PFSK-1 (cell line): ENCODE results near the gene GRIN3A.

Source experiments
- POLR2AphosphoS5 ChIP-seq: IDR thresholded peaks from 2 replicates; pipeline ENCODE4 v1.6.1; 2012; ENCODE audit warnings: low read depth, mild to moderate bottlenecking, control low read depth, low read length, moderate library complexity
- TAF1 ChIP-seq: IDR thresholded peaks from 2 replicates; pipeline ENCODE4 v1.6.1; 2012; ENCODE audit warnings: low read length, control low read depth, borderline replicate concordance; ENCODE audit not compliant: insufficient read depth

- no peak for TF ChIP-seq POLR2AphosphoS5
- no peak for TF ChIP-seq TAF1
Measured at GRCh38 chr9:101536938-101537337, 201.5 kb downstream of the GRIN3A start.
